CD4-positive, alpha-beta T cell treated with Interferon gamma for 1 hour (primary cell): Measurements from ENCODE around the gene RBM28.

Source experiments
- DNase-seq: peaks from one replicate; pipeline ENCODE4 v3.0.0-alpha.2; 2020

RBM28 gene

DNA sequence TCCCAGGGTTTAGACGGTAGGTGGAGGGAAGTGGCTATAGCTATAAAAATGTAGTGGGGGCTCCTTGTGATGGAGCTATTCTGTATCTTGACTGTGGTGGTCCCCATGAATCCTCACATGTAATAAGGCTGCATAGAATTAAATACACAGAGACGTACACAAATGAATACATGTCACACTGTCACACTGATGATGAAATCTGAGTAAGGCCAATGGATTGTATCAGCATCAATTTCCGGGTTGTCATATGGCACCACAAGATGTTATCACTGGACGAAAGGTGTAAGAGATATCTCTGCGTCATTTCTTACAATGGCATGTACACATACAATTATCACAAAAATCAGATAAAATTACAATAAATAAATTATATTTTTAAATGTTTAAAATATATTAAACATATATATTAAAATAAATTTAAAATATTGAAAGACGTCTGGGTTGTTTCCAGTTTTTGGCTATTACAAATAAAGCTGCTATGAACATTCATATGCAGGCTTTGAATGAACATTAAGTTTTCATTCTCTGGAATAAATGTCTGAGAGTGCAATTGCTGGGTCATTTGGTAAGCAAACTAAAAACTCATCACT, 64.5 kb downstream of the RBM28 start:
- DNase-seq = no peak

DNA sequence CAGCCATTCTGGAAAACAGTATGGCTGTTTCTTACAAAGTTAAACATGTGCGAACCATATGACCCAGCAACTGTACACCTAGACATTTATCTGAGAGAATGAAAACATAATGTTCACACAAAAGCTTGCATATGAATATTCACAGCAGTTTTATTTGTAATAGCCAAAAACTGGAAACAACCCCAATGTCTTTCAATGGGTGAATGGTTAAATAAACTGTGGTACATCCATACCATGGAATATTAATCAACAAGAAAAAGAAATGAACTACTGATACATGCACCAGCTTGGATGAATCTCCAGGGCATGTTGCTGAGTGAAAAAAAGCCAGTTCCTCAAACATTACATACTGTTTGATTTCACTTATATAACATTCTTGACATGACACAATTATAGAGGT, 65.3 kb downstream of the RBM28 start:
- no peak for DNase-seq

DNA sequence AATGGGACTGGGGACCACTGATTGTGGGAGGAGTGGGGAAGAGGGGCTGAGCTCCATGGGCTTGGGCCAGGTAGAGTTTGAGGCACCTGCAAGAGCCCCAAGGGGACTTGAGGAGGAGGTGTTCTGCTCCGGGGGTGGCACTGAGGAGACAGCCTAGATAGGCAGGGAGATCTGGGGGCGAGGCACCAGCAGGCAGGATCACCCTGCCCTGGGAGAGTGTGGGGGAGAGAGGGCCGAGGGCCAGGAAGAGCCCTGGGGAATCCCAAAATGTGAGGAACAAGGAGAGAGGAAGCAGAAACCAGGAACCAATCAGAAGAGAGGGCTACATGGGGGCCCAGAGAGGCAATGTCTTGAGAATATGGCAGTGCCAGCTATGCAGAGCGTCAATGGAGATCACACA, 68.0 kb downstream of the RBM28 start:
- DNase-seq = no peak

DNA sequence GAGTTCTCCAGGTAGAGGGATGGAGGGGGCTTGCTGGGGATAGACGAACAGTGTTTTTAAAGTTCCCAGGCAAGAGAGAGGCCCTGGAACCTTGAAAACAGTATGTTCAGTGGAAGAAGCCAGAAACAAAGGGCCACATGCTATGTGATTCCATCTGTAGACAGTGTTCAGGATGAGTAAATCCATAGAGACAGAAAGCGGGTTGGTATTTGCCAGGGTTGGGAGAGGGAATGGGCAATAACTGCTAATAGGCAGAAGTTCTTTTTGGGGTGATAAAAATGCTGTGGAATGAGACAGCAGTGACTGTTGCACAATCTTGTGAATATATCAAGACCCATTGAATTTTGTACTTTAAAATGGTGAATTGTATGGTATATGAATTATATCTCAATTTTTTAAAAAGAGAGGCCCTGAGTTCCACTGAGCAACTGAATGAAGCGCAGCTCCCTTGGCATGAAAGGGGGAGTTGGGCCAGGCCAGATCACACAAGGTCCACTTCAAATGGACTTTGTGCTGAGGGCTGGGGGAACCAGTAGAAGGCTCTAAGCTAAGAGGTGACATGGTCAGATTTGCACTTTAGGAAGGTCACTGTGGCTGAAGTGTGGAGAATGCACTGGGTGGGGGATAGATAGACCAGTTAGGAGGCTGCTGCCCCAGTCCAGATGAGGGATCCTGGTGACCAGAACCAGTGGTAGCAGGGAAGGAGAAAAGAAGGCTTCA, 68.7 kb downstream of the RBM28 start:
- DNase-seq = no peak

DNA sequence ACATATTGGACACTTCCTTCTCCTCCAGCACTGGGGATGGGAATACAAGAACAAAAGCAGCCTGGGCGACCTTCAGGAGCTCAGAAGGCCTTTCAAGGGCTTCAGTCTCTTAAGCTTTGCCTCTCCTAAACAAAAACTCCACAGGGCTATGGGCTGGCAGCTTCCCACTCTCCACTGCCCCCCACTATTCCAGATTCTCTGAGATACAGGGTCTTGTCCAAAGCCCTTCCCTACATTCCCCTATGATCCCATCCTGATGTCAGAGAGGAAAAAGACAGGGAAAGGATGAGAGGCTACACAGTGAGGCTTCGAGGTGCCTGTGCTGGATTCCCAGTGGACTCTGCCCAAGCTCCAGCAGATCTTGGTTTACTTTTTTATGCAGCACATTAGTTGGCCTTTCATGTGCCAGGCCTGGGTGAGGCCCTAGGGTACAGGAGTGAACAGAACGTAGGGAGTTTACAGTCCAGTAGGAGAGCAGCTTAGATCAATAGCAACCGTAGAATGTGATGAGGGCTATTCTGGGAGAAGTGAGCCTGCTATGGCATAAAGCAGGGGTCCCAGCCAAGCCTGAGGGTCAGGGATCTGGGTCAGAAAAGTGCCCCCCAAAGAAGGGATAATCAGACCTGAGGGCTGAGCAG, 69.3 kb downstream of the RBM28 start:
- no peak for DNase-seq

DNA sequence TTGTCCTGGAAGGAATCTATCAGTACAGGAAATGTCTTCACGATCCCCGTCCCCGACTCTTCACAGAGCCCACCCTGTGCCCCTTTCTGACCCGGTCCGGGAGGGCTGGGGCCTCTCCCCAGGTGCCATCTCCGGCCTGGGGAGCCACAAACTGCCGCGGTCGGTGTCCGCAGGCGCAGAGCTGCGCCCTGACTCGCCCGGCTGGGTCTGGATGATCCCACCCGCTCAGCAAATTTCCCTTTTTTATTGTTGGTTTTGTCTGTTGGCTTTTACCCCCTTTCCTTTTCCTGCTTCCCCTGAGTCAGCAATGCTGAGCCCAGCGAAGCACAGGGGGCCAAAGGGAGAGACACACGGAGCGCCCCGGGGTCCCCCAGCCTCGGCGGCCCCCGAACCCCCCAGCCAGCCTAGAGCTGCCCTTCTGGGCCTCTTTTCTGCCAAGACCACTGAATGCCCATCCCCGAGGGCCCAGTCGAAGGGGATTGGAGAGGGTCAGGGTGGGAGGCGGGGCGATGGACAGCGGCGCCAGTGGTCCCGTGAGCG, 71.7 kb downstream of the RBM28 start:
- no peak for DNase-seq

DNA sequence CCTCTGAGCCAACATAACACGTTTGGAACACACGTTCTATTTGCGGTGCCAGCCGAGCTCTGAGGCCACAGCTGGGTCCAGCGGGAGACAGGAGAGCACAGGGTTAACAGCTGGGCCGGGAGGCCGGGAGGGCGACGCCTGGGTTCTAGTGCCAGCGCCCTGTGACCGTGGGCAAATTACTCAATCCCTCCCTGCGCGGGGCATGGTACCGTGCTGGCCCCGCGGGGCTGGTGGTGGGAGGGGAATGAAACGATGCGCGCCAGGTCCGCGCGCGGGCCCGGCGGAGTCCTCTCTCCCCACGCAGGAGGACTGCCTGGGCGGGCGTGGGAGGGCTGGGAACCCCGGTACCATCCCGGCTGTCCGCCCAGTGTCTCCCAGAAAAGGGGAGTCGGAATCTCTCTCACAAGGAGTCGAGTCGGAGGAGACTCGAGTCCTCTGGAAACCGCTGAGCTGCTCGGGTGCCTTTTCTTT, 72.2 kb downstream of the RBM28 start:
- no peak for DNase-seq

DNA sequence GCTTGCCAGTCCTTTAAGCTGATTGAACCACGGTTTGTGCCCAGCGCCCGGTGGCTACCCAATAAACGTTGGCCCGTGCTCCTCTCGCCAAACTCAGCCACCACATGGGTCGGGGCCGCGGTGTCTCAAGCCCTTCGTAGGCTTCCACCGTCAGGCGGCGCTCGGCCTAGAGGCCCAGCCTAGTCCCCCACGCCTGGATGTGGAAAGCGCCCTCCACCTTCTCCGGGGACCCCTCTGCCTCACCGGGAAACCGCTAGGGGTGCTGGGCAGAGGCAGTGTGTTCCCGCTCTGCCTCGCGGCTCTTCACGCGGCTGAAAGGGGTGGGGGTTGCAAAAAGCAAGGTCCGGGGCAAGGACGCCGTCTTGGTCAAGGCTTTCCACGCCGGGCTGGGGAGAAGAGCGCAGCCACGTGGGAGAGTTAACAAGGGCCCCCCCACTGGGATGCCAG, 72.9 kb downstream of the RBM28 start:
- DNase-seq = no peak

DNA sequence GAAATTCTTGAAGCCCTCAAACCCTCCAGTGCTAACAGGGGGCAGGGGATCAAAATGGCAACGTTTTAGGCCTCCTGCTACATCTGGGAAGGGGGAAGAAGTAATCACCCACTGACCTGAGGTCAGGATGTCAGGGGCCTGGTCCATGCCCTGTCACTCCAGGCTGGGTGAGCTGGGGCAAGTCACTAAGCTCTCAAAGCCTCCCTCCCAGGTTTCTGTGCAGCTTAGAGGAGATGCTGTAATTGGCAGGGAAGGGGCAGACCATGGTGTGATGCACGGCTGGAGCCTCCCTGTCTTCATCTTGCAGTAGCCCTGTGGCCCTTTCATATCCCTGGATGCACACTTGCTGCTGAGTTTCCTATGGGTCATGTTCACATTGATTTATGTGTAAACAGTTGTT, 75.5 kb downstream of the RBM28 start:
- no peak for DNase-seq

DNA sequence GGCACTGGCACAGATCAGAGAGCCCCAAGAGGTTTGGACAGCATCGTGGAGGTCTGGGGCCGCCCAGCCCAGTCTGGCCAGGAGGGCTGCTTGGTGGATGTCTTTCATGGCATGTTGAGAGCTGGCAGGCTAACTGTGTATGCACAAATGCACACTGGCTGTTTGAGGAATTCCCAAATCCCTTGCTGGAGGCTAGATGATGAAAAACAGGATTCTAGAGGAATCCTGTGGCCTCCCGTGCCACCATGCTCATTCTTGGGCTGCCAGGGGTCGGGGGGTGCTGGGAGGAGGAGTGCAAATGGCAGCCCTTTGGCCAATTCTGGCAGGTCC, 76.1 kb downstream of the RBM28 start:
- DNase-seq = no peak

DNA sequence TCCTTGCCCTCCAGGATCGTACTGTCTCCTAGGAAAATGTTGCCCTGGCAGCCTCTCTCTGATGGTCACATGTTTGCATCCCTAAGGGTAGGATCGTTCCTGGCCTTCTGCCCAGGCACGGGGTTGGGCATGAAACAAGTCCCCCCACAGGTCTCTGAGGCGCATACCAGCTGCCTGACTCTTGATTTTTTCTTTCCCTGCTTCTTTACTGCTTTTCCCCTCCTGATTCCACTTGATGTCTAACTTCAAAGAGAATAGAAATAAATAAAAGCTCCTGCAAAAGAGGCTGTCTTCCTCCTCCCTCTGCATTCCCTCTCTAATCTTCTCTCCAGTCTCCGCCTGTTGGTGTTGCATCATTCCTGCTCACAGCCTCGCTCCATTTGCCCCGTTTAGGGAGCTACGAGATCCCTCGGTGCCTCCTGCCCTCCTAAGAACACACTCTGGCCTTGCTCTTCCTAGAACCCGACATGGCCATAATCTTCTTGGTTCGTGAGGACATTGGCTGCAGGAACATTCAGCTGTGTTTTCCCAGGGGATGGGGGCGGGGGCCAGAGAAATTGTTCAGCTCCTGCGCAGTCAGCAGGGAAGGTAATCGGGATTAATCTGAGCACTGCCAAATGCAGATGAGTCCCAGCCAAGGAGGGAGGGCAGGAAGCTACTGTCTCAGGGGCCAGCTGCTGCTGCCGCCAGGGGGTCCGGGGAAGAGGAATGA, 76.7 kb downstream of the RBM28 start:
- DNase-seq = no peak

DNA sequence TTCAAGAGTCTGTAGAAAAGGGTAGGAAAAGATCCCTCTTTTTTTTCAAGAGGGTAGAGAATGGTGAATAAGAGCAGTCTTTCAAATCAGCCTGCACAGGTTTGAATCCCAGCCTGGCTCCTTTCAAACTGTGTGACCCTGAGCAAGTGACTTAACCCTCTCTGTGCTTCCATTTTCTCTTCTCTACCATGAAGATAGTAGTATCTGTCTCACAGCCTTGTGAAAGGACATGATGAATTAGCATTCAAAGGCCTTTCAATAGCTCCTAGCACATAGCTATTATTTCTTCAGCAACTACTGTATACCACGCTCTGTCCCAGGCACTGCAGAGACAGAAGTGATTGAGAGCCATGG, 77.2 kb downstream of the RBM28 start:
- DNase-seq = no peak

DNA sequence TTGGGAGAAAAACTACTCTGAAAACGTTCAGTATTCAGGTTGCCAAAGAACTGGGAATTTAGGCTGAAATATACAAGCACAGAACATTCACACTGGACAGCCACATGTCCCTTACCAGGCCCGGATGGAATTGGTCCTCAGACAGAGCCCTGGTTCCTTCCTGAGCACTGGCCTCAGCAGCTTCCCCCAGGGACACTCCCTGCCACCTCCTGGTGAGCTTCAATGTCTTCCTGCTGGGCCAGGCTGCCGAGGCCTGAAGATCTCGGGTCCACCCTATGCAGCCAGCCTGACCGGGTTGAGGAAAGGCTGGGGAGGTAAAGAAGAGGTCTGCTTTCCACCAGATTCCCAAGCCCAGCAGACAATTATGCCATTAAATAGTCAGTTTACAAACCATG, 77.8 kb downstream of the RBM28 start:
- no peak for DNase-seq

DNA sequence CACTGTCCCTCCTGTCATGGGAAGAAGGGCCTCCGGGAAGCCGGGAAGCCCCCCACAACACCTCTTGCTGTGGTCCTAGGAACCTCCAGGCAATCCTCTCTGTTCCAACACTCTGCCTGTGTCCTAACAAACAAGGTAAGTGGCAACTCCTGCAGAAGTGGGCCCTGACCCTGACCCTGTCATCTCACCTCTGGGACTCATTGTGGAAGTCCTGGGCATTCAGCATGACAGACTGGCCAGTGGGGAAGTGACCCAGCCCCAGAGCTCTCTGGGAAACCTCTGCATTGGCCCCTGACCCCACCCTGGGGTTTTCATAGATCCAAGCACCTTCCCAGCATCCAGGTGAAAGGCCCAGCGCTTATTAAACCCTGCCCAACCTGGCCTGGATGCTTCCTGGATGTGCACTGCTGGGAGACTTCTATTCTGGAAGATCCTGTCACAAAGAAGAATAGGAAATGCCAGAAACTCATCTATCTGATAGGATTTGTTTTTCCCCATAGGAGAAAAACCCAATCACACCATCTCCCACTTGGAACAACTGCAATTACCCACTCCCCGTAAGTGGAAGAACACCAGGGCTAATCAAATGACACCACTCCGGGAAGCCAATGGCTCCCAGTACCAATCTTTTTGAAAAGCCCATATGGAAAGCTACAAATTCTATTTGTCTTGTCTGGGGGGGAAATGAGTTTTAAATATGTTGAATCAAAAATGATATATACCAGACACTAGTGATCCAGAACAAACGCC, 78.4 kb downstream of the RBM28 start:
- no peak for DNase-seq

DNA sequence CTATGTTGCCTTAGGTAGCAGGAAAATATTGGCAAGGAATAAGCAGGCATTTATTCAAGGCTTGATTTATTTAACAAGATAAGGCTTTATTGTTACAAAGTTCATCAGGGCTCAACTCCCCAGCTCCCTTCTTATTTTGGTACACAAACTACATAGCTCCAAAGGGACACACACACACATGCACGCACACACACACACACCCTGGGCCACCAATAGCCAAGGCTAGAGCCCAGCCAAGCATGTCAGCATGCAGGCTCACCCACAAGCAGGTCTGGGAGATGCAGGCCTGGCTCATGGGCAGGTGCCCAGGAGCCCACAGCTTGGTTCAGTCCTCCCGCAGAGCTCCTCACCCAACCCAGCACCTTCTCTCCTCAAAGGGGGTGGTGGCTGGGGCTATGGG, 79.2 kb downstream of the RBM28 start:
- DNase-seq = no peak

DNA sequence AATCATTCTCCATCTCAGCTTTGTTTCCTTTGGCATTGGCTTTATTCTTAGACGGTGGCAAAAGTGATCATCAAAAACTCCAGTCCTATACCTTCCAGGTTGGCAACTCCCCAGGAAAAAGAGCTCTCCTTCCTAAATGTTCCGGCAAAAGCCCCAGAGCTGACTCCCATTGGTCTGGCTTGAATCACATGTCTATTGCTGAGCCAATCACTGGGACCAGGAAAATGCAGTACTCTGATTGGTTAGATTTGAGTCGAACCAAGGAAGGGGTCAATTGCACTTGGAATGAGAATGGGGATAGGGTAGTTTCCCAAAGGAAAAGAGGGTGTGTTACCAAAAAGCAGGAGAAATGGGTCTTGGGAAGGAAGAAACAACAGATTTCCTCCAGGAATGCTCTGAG, 80.3 kb downstream of the RBM28 start:
- no peak for DNase-seq

DNA sequence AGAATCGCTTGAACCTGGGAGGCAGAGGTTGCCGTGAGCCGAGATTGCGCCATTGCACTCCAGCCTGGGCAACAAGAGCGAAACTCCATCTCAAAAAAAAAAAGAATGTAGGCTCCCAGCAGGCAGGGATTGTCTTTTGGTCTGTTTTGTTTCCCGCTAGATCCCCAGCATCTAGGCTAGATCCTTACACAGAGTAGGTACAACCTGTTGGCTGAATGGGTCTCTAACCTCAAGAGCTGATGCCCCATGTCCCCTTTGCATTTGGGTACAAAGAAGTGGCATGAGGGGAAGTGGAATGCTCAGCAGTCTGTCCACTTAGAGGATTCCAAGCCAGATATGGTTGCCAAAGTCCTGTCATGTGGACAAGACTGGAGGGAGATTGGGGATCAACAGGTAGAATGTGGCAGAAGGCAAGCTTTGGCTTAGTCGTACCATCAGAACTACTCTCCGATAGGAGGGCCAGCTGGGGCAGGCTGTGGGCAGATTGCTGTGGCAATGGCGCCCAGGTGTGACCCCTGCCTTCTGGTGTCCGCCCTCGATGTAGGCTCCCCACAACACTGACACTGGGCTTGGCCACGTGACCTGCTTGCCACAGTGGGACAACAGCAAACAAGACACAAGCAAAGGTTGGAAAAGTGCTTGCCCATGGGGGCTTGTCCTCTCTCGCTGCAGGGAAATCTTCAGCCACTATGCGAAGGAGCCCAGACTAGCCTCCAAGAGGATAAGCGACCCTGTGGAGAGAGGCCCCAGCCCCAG, 81.3 kb downstream of the RBM28 start:
- DNase-seq = no peak

DNA sequence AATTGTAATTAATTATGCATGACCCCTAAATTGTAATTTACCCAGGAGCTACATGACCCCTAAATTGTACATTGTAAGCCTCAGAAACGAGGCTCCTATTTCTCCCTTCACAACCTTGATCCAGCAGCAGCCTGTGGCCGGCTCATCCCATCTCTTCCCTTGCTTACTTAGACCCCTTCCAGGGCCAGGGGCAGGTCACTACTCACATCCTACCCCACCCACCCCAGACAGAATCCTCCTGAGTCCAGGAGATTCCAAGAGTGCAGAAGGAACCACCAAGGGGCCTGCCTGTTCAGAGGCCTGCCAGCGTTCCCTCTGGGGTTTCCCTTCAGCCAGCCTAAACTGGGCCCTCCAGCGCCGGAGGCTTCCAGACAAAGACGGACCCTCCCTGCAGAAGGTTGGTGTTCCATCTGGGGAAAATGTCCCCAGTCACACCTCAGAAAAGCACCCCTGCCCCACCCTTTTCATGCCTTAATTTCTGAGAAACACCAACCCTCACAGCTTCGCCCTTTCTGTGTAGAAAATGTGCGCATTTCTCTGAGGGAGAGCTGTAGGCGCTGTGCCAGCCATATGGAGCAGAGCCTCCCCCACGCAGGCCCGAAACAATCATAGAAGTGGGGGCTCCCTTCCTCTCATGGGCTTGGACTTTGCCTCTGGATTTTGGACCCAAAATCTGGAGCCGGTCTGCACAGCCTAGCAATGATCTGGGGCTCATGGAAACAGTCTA, 83.5 kb downstream of the RBM28 start:
- DNase-seq = no peak

DNA sequence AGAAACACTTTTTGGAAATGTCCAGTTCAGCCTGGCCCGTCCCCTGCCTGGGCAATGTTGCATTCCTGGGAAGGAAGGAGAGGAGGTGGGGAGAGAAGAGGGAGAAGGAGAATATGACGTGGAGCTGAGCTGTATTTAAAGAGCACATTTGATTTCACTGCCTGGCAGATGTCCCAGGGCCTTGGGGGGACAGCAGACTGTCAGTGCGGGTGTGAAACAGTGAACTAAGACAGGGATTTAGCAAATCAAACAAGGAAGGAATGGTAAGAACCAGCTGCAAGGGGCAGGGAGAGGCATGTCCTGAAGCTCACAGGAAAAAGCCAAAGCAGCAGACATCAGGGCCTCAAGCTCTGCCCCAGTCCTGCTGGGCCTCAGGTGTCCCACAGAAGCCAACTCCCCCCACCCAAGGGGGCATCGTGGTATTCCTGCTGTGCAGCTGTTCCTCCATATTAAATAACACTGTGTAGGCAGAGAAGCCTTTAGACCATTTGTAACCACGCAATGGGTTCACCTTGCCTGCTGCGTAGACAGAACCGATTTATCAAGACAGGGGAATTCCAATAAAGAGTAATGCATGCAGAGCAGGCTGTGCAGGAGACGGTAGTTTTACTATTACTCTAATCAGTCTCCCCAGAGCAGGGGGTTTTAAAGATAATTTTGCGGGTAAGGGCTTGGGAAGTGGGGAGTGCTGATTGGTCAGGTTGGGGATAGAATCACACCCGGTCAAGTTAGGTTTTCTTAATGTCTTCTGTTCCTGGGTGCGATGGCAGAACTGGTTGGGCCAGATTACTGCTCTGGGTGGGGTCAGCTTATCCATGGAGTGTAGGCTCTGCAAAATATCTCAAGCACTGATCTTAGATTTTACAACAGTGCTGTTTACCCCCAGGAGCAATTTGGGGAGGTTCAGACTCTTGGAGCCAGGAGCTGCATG, 84.3 kb downstream of the RBM28 start:
- no peak for DNase-seq

DNA sequence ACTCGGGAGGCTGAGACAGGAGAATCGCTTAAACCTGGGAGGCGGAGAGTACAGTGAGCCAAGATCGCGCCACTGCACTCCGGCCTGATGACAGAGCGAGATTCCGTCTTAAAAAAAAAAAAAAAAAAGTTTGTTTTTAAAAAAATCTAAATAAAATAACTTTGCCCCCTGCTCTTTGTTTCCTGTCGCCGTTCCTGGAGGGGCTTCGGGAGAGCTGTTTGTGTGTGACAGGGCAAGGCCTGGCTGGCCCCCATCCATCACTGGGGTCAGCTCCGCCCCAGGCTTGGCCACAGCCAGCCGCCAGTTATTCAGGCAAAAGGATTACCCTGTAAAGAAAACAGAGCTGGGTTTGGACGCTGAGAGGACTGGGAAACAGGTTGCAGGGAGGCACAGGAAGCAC, 86.2 kb downstream of the RBM28 start:
- DNase-seq = no peak
